ENCODE measurements around the gene ERC1.
A peak's percentile ranks its signal among the peaks of the same experiment; 100 is the strongest.

DNA sequence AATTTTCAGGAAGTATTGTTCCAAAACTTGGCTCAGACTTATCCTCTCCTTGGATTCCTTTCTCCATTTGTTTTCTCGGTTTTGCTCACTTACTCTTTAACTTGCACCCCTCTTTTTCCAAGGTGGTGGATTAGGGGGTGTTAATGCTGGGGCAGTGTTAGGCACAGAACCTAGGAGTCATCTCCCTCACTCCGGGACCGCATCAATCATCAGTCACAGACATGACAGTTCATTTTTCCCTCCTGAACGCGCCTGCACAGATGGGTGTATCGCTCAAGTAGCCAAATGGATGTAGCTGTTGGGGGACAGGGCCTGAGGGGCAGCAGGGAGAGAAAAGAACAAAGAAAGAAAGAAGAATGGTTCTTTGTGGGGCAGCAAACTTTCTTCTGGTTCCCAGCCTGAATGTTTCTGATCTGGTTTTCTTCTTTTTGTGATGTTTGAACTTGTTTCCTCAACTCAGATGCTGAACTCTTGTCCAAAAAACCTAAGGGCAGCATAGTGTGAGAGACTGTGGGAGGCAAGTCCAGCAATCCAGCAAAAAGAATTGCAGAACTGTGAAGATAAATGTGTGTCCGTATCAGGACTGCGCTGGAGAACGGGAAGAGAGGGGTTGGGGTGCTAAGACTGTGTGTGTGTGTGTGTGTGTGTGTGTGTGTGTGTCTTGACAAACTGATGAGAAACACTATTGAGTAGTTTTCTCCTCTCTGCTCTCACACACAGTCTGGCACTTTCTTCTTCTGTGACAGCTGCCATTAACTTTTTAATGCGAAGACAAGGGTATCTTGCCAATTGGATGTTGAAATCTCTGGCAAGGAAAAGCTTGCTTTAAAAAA lies 472.3 kb downstream of the ERC1 start:
- TF ChIP-seq TAF1 (IDR thresholded peaks at IDR 0.05; ENCODE audit: control insufficient read depth, extremely low read depth, insufficient read depth, low read length, severe bottlenecking) = no peak
- no peak for TF ChIP-seq MYC (IDR thresholded peaks at IDR 0.05; ENCODE audit: low read depth, low read length)
- no peak for TF ChIP-seq MYC (CRISPR knock-in tag; IDR thresholded peaks at IDR 0.05; ENCODE audit: borderline replicate concordance, low read depth)
- TF ChIP-seq MEIS2 (IDR thresholded peaks at IDR 0.05; ENCODE audit: partially characterized antibody) = peak; percentile 97
- TF ChIP-seq, protein P1, sequence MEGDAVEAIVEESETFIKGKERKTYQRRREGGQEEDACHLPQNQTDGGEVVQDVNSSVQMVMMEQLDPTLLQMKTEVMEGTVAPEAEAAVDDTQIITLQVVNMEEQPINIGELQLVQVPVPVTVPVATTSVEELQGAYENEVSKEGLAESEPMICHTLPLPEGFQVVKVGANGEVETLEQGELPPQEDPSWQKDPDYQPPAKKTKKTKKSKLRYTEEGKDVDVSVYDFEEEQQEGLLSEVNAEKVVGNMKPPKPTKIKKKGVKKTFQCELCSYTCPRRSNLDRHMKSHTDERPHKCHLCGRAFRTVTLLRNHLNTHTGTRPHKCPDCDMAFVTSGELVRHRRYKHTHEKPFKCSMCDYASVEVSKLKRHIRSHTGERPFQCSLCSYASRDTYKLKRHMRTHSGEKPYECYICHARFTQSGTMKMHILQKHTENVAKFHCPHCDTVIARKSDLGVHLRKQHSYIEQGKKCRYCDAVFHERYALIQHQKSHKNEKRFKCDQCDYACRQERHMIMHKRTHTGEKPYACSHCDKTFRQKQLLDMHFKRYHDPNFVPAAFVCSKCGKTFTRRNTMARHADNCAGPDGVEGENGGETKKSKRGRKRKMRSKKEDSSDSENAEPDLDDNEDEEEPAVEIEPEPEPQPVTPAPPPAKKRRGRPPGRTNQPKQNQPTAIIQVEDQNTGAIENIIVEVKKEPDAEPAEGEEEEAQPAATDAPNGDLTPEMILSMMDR (IDR thresholded peaks at IDR 0.05 in 2 of 3, conservative IDR thresholded peaks at IDR 0.05 in 1 of 3; ENCODE audit: insufficient read depth in 2 of 3, low read depth in 1 of 3, low read length in 3 of 3) = no peak

Data from K562 (cell line).